K562 (cell line): ENCODE measurements around the gene GRIA1. TPM values are rescaled to one million over a fixed set of nuclear protein-coding genes. Genes with fewer than 3 reads are reported as not detected.

Source experiments
- ATAC-seq: fragments of 200-7000 bp; cut with Tn5 transposase; 3 replicates; pipeline ENCODE4 v1.9.1; 2020; ENCODE audit warnings: moderate library complexity
- BruUV-seq: library from RNA; stranded (reverse); fragments of 400-500 nt; replicated peaks from 2 replicates; lab custom pipeline; 2021; lab: Mats Ljungman, UMichigan
- CTCF ChIA-PET: fragments of 300-600 bp; formaldehyde crosslinking; extraction: SDS; loops from one replicate; lab custom pipeline; 2021; ENCODE audit warnings: low intra/inter-chr PET ratio; lab: Yijun Ruan, JAX
- POLR2A ChIA-PET: fragments of 300-600, 350-650 bp; sonication (Branson Sonifier 250); formaldehyde crosslinking; extraction: SDS; loops from one replicate; lab custom pipeline; 2021; ENCODE audit warnings: antibody characterized with exemption, inconsistent platforms; lab: Yijun Ruan, JAX
- DNase-seq, 4 experiments: peaks; one replicate each; pipeline versions ENCODE4 v3.0.0 to v3.0.0-alpha.2; 2011 to 2018; ENCODE audit warnings: low spot score in 3 of 4, mixed read lengths in 3 of 4; ENCODE audit errors: extremely low read depth in 1 of 4
- FAIRE-seq: peaks from 2 replicates; lab custom pipeline; 2011; peaks lifted over from hg19 to GRCh38; lab: Jason Lieb, UNC
- H2AFZ ChIP-seq: 2 replicates; pipeline ENCODE4 v1.6.0; 2011; ENCODE audit warnings: low read depth, low read length, control low read depth, inconsistent platforms
- H3K27ac ChIP-seq: fragments of 200-600 bp; 3 replicates; pipeline ENCODE4 v1.8.0; 2011; ENCODE audit warnings: low read depth, mild to moderate bottlenecking, control low read depth, inconsistent platforms, low read length, moderate library complexity, mixed read lengths; ENCODE audit errors: extremely low read depth
- H3K27me3 ChIP-seq, 2 experiments: fragments of 300-600 bp in 1 of 2; 2 replicates in 1 of 2; 3 replicates in 1 of 2; pipeline versions ENCODE4 v1.6.0 to v1.8.0; 2011; ENCODE audit warnings: inconsistent platforms in 2 of 2, low read length in 2 of 2, mild to moderate bottlenecking in 1 of 2, mixed read lengths in 1 of 2, moderate library complexity in 1 of 2; ENCODE audit not compliant: control insufficient read depth in 2 of 2, insufficient read depth in 2 of 2
- H3K36me3 ChIP-seq: fragments of 300-600 bp; 3 replicates; pipeline ENCODE4 v1.8.0; 2011; ENCODE audit warnings: mild to moderate bottlenecking, low read length, inconsistent platforms; ENCODE audit not compliant: control insufficient read depth, insufficient read depth
- H3K4me1 ChIP-seq, 2 experiments: fragments of 200-600 bp in 1 of 2; replicated peaks in 1 of 2; 2 replicates in 1 of 2; 3 replicates in 1 of 2; pipeline versions ENCODE4 v1.5.1 to v1.8.0; 2011; ENCODE audit warnings: inconsistent platforms in 2 of 2, low read length in 2 of 2, mild to moderate bottlenecking in 1 of 2, mixed read lengths in 1 of 2, moderate library complexity in 1 of 2; ENCODE audit not compliant: control insufficient read depth in 2 of 2, insufficient read depth in 2 of 2
- H3K4me2 ChIP-seq: 2 replicates; pipeline ENCODE4 v1.6.1; 2011; ENCODE audit warnings: low read length, control low read depth, inconsistent platforms, mixed read lengths; ENCODE audit not compliant: insufficient read depth
- H3K4me3 ChIP-seq: fragments of 200-600 bp; sonication (generic), shearing (Covaris generic); 2 replicates; pipeline ENCODE4 v1.5.1; 2016; ENCODE audit warnings: control low read depth, inconsistent platforms
- H3K79me2 ChIP-seq: fragments of 200-600 bp; 3 replicates; pipeline ENCODE4 v1.8.0; 2011; ENCODE audit warnings: low read length, inconsistent platforms; ENCODE audit not compliant: control insufficient read depth, insufficient read depth
- H3K9ac ChIP-seq, 2 experiments: 2 replicates each; pipeline versions ENCODE4 v1.6.0 to v1.6.1; 2011; ENCODE audit warnings: low read depth in 2 of 2, low read length in 2 of 2, control low read depth in 1 of 2, inconsistent platforms in 1 of 2, mild to moderate bottlenecking in 1 of 2, mixed read lengths in 1 of 2; ENCODE audit not compliant: insufficient read depth in 1 of 2
- H3K9me1 ChIP-seq: one replicate; pipeline ENCODE4 v1.6.0; 2011; ENCODE audit warnings: inconsistent platforms, mild to moderate bottlenecking, low read length, moderate library complexity; ENCODE audit not compliant: control insufficient read depth, insufficient read depth
- H3K9me3 ChIP-seq: replicated peaks from 2 replicates; pipeline ENCODE4 v1.5.1; 2011; ENCODE audit warnings: low read depth, low read length, inconsistent platforms; ENCODE audit not compliant: control insufficient read depth, insufficient read depth
- H4K20me1 ChIP-seq: replicated peaks from 2 replicates; pipeline ENCODE4 v1.6.1; 2011; ENCODE audit warnings: low read length, inconsistent platforms, mixed read lengths; ENCODE audit not compliant: control insufficient read depth, insufficient read depth
- BHLHE40 ChIP-seq: IDR thresholded peaks from 2 replicates; pipeline ENCODE4 v1.6.1; 2011; ENCODE audit warnings: low read length, improper control_type of control experiment
- BRF1 ChIP-seq: IDR thresholded peaks from 3 replicates; pipeline ENCODE4 v1.6.1; 2011; ENCODE audit warnings: borderline replicate concordance, mild to moderate bottlenecking; ENCODE audit not compliant: insufficient read length; ENCODE audit errors: extremely low read depth
- CBFB ChIP-seq: sonication (generic); formaldehyde crosslinking; IDR thresholded peaks from 2 replicates; pipeline ENCODE4 v1.4.0; 2020; ENCODE audit warnings: mild to moderate bottlenecking, missing genetic modification reagents
- CSDE1 ChIP-seq, 2 experiments: fragments of 450-650 bp; IDR thresholded peaks; 2 replicates each; pipeline ENCODE4 v1.6.1; 2016; ENCODE audit warnings: mild to moderate bottlenecking in 1 of 2
- EP400 ChIP-seq: fragments of 450-650 bp; IDR thresholded peaks from 2 replicates; pipeline ENCODE4 v1.6.1; 2017; ENCODE audit warnings: antibody characterized with exemption, mild to moderate bottlenecking, moderate library complexity
- FOXM1 ChIP-seq, 2 experiments: fragments of 450-650 bp in 1 of 2; sonication (generic) in 1 of 2; formaldehyde crosslinking in 1 of 2; IDR thresholded peaks; 2 replicates each; pipeline versions ENCODE4 v1.6.1 to v1.9.0; 2017 to 2022; ENCODE audit warnings: low read depth in 2 of 2, mild to moderate bottlenecking in 2 of 2, missing genetic modification reagents in 1 of 2, moderate library complexity in 1 of 2
- MCM2 ChIP-seq: fragments of 450-650 bp; IDR thresholded peaks from 2 replicates; pipeline ENCODE4 v1.6.1; 2017; ENCODE audit warnings: low read depth, mild to moderate bottlenecking
- MEF2D ChIP-seq: conservative IDR thresholded peaks from 2 replicates; pipeline ENCODE4 v1.6.1; 2016; ENCODE audit warnings: low read depth, missing genetic modification characterization, missing compliant biosample characterization
- MITF ChIP-seq: IDR thresholded peaks from 2 replicates; pipeline ENCODE4 v1.6.1; 2014; ENCODE audit warnings: antibody characterized with exemption
- STAT5A ChIP-seq: IDR thresholded peaks from 2 replicates; pipeline ENCODE4 v1.6.1; 2012; ENCODE audit warnings: low read length, inconsistent platforms, borderline replicate concordance
- TEAD4 ChIP-seq, 2 experiments: sonication (generic) in 1 of 2; formaldehyde crosslinking in 1 of 2; IDR thresholded peaks; 2 replicates each; pipeline versions ENCODE4 v1.6.1 to v1.8.0; 2012 to 2022; ENCODE audit warnings: borderline replicate concordance in 1 of 2, inconsistent platforms in 1 of 2, low read length in 1 of 2, mild to moderate bottlenecking in 1 of 2, missing genetic modification reagents in 1 of 2
- ZNF134 ChIP-seq: fragments of 250-450 bp; sonication (Bioruptor Pico); conservative IDR thresholded peaks from 2 replicates; pipeline ENCODE4 v1.4.0; 2020
- ZNF668 ChIP-seq: fragments of 250-450 bp; sonication (Bioruptor Pico); IDR thresholded peaks from 2 replicates; pipeline ENCODE4 v1.8.0; 2022; ENCODE audit warnings: mild to moderate bottlenecking, inconsistent platforms
- WGBS: fragments of 100-300 bp; shearing (Covaris generic); methylation state at CpG from one replicate; pipeline ENCODE4 v1.1.6; 2016; ENCODE audit warnings: low coverage, mixed read lengths; ENCODE audit not compliant: insufficient coverage; ENCODE audit errors: missing lambda C conversion rate; 5-methylcytosine and 5-hydroxymethylcytosine counted together
- in situ Hi-C: fragments of 300-500 bp; cut with MboI; formaldehyde crosslinking; loops from 4 replicates; pipeline ENCODE4 v1.15.0; 2018; ENCODE audit warnings: inconsistent platforms, mixed read lengths
- intact Hi-C: fragments of 100-400 bp; cut with micrococcal nuclease; formaldehyde crosslinking; loops from 2 replicates; pipeline ENCODE4 v1.14.2; 2022
- polyA plus RNA-seq, 8 experiments: library from polyadenylated mRNA; depleted of rRNA in 4 of 8; stranded (reverse) in 5 of 8; unstranded in 3 of 8; fragments of >200 nt; fragmentation: Nextera tagmentation in 2 of 8; fragmentation: Illumina TruSeq in 1 of 8; extraction: Ambion mirVana in 2 of 8; extraction: Trizol in 1 of 8; gene quantifications; 2 replicates each; pipeline versions ENCODE4 v1.2.1 to v1.2.3, GENCODE V29; 2011 to 2014; ENCODE audit warnings: inconsistent platforms in 1 of 8, missing spikeins in 1 of 8
- total RNA-seq, 7 experiments: library from RNA; depleted of rRNA in 6 of 7; stranded (reverse); fragments of >200 nt in 6 of 7; fragmentation: Illumina TruSeq in 2 of 7; extraction: Trizol in 2 of 7; gene quantifications; 2 replicates each; pipeline versions ENCODE4 v1.2.1 to v1.2.3, GENCODE V29; 2011 to 2021; ENCODE audit warnings: low replicate concordance in 1 of 7
- TF ChIP-seq, protein P1 (sequence below), 2 experiments: IDR thresholded peaks; 2 replicates each; pipeline ENCODE4 v1.6.1; 2011; ENCODE audit warnings: borderline replicate concordance in 1 of 2, control low read depth in 1 of 2, low read depth in 1 of 2, low read length in 1 of 2, mild to moderate bottlenecking in 1 of 2, mixed read lengths in 1 of 2, moderate library complexity in 1 of 2; ENCODE audit not compliant: insufficient read depth in 1 of 2, insufficient read length in 1 of 2, poor library complexity in 1 of 2, severe bottlenecking in 1 of 2; ENCODE audit errors: extremely low read depth in 1 of 2
- TF ChIP-seq, protein P2 (sequence below): fragments of 450-650 bp; IDR thresholded peaks from 2 replicates; pipeline ENCODE4 v1.7.1; 2018; ENCODE audit warnings: mild to moderate bottlenecking, low read depth; ENCODE audit not compliant: partially characterized antibody

GRIA1 gene
- total and polyA plus RNA-seq, 9 of the 15 experiments (the other 6 are each of a cell fraction or from before 2014, with no cell fraction given): not detected

- H4K20me1 ChIP-seq: no peaks in the 10 kb centered on the region
- 0% methylated on average over 1 of the region's 1 CpG for WGBS
- no peak for ATAC-seq
- CTCF ChIA-PET: no interaction called here
- intact Hi-C loops: no loop called here
- no peak for DNase-seq
- no peak for TF ChIP-seq ZNF668 (CRISPR knock-in tag)
- no peak for TF ChIP-seq ZNF134
- TF ChIP-seq MITF: no peak
- TF ChIP-seq, protein P1, sequence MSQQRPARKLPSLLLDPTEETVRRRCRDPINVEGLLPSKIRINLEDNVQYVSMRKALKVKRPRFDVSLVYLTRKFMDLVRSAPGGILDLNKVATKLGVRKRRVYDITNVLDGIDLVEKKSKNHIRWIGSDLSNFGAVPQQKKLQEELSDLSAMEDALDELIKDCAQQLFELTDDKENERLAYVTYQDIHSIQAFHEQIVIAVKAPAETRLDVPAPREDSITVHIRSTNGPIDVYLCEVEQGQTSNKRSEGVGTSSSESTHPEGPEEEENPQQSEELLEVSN (IDR thresholded peaks at IDR 0.05; ENCODE audit: borderline replicate concordance in 1 of 2, extremely low read depth in 1 of 2, insufficient read depth in 1 of 2, insufficient read length in 1 of 2, low read depth in 1 of 2, low read length in 1 of 2, poor library complexity in 1 of 2, severe bottlenecking in 1 of 2): no peak
- TF ChIP-seq FOXM1 (IDR thresholded peaks at IDR 0.05; ENCODE audit: low read depth): no peak
- TF ChIP-seq FOXM1 (CRISPR knock-in tag; IDR thresholded peaks at IDR 0.05; ENCODE audit: low read depth): no peak
- no peak for TF ChIP-seq MCM2
- TF ChIP-seq STAT5A: no peak
- TF ChIP-seq CSDE1 (IDR thresholded peaks at IDR 0.05): no peak
- TF ChIP-seq, protein P2, sequence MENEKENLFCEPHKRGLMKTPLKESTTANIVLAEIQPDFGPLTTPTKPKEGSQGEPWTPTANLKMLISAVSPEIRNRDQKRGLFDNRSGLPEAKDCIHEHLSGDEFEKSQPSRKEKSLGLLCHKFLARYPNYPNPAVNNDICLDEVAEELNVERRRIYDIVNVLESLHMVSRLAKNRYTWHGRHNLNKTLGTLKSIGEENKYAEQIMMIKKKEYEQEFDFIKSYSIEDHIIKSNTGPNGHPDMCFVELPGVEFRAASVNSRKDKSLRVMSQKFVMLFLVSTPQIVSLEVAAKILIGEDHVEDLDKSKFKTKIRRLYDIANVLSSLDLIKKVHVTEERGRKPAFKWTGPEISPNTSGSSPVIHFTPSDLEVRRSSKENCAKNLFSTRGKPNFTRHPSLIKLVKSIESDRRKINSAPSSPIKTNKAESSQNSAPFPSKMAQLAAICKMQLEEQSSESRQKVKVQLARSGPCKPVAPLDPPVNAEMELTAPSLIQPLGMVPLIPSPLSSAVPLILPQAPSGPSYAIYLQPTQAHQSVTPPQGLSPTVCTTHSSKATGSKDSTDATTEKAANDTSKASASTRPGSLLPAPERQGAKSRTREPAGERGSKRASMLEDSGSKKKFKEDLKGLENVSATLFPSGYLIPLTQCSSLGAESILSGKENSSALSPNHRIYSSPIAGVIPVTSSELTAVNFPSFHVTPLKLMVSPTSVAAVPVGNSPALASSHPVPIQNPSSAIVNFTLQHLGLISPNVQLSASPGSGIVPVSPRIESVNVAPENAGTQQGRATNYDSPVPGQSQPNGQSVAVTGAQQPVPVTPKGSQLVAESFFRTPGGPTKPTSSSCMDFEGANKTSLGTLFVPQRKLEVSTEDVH: no peak
- TF ChIP-seq TEAD4 (IDR thresholded peaks at IDR 0.05; ENCODE audit: low read length): no peak
- TF ChIP-seq TEAD4 (CRISPR knock-in tag; IDR thresholded peaks at IDR 0.05; ENCODE audit: borderline replicate concordance): no peak
- TF ChIP-seq EP400: no peak
- no peak for TF ChIP-seq BHLHE40
- no peak for TF ChIP-seq BRF1
- TF ChIP-seq CBFB: no peak
- TF ChIP-seq MEF2D: no peak
- no peak overlapping the region for H3K9ac ChIP-seq
- H3K4me3 ChIP-seq: no peak overlapping the region
- POLR2A ChIA-PET: interaction anchor here (1.0 kb wide), 1 partner anchor 13 kb away, joined by 3 read pairs; no protein-coding TSS in a partner anchor
- no peak overlapping the region for H3K4me2 ChIP-seq
- in situ Hi-C loops: no loop called here
- no TSS peak for BruUV-seq
- no peaks in the 10 kb centered on the region for H3K9me1 ChIP-seq
- no peaks in the 10 kb centered on the region for H3K79me2 ChIP-seq
- H3K36me3 ChIP-seq: no peaks in the 10 kb centered on the region
- FAIRE-seq: no peak
- H3K27me3 ChIP-seq: no peaks in the 10 kb centered on the region
- no peaks in the 10 kb centered on the region for H3K9me3 ChIP-seq
- H3K4me1 ChIP-seq: no peaks in the 10 kb centered on the region
- no peak overlapping the region for H3K27ac ChIP-seq
- no peak overlapping the region for H2AFZ ChIP-seq
Measured at GRCh38 chr5:153533546-153533945, 43.1 kb downstream of the GRIA1 start.
